Measurements from ENCODE around the gene ADAMTS13. TPM values are rescaled to one million over a fixed set of nuclear protein-coding genes. Genes with fewer than 3 reads are reported as not detected.
A peak's percentile ranks its signal among the peaks of the same experiment; 100 is the strongest.

Gene ADAMTS13
- total RNA-seq, 6 experiments from 2014 or later: 8.1 to 27.7 (median 11.3) TPM

- intact Hi-C loops (cut with DNase I): no loop called here
- Histone ChIP-seq H3K4me3 (no peak overlapping the region), H3K9me3 (no peaks in the 10 kb centered on the region), H3K4me1 (peaks cover 0 to 18% (median 0%) of the 10 kb centered on the region in 4 donors), H3K27ac (no peak overlapping the region), H3K27me3 (no peaks in the 10 kb centered on the region), H3K36me3 (peaks cover 0 to 3% (median 0%) of the 10 kb centered on the region in 4 donors)
- no CpG with 5 or more reads among the region's 27 CpGs for WGBS (ENCODE audit: insufficient coverage, low coverage, low lambda C conversion rate, missing lambda C conversion rate)
- TF ChIP-seq POLR2A (IDR thresholded peaks at IDR 0.05) (no peak), CTCF (IDR thresholded peaks at IDR 0.05) (no peak)
- DNase-seq (no peak), ATAC-seq (no peak)
Observed at GRCh38 chr9:133475292-133476012, 53.3 kb downstream of the ADAMTS13 start.

GRCh38 chr9:133476036-133476931 is 54.1 kb downstream of the ADAMTS13 start:
- no peaks in the 10 kb centered on the region for H3K27me3 ChIP-seq
- peaks cover 0 to 16% (median 0%) of the 10 kb centered on the region in 4 donors for H3K4me1 ChIP-seq
- H3K36me3 ChIP-seq: peaks cover 0 to 3% (median 0%) of the 10 kb centered on the region in 4 donors
- no peak for TF ChIP-seq CTCF (IDR thresholded peaks at IDR 0.05)
- TF ChIP-seq POLR2A (IDR thresholded peaks at IDR 0.05): no peak
- peak in 2 of 4 donors; percentile 8 to 22 for ATAC-seq
- no peaks in the 10 kb centered on the region for H3K9me3 ChIP-seq
- DNase-seq: no peak
- WGBS (ENCODE audit: insufficient coverage, low coverage, low lambda C conversion rate, missing lambda C conversion rate): 26% methylated on average over 7 of the region's 27 CpGs
- intact Hi-C loops (cut with DNase I): no loop called here
- no peak overlapping the region for H3K27ac ChIP-seq
- no peak overlapping the region for H3K4me3 ChIP-seq

- WGBS (ENCODE audit: insufficient coverage, low coverage, low lambda C conversion rate, missing lambda C conversion rate): no CpG with 5 or more reads among the region's 21 CpGs
- Histone ChIP-seq H3K4me1 (peaks cover 0 to 12% (median 0%) of the 10 kb centered on the region in 4 donors), H3K4me3 (no peak overlapping the region), H3K9me3 (no peaks in the 10 kb centered on the region), H3K27me3 (no peaks in the 10 kb centered on the region), H3K27ac (no peak overlapping the region), H3K36me3 (peaks cover 0 to 3% (median 0%) of the 10 kb centered on the region in 4 donors)
- DNase-seq (no peak), ATAC-seq (no peak)
- TF ChIP-seq POLR2A (IDR thresholded peaks at IDR 0.05) (no peak), CTCF (IDR thresholded peaks at IDR 0.05) (no peak)
- intact Hi-C loops (cut with DNase I): no loop called here
Observed at GRCh38 chr9:133476941-133477340, 54.8 kb downstream of the ADAMTS13 start.

DNA sequence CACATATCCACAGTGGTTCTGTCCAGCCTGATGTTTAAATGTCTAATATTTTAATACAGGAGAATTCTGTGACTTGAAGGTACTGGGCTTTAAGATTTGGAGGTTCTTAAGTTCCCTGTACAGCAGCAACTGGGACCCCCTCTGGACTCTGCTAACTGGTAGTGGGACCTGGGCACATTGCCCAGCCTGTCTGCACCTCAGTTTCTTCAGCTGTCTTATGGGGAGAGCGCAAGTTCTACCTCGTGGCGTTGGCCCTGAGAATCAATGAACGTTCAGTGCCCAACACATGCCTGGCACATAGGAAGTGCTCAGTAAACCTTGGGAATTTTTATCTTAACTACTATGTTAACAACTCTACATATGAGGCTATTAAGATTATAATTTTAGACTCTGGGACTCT is 55.3 kb downstream of the ADAMTS13 start:
- H3K4me3 ChIP-seq: no peak overlapping the region
- no peaks in the 10 kb centered on the region for H3K27me3 ChIP-seq
- no peak for ATAC-seq
- whole genome bisulfite sequencing (ENCODE audit: insufficient coverage, low coverage, low lambda C conversion rate, missing lambda C conversion rate): 61% methylated on average over 3 of the region's 4 CpGs
- intact Hi-C loops (cut with DNase I): no loop called here
- peaks cover 0 to 3% (median 0%) of the 10 kb centered on the region in 4 donors for H3K36me3 ChIP-seq
- TF ChIP-seq CTCF (IDR thresholded peaks at IDR 0.05) (no peak), POLR2A (IDR thresholded peaks at IDR 0.05) (no peak)
- H3K4me1 ChIP-seq: peaks cover 0 to 12% (median 0%) of the 10 kb centered on the region in 4 donors
- no peaks in the 10 kb centered on the region for H3K9me3 ChIP-seq
- H3K27ac ChIP-seq: no peak overlapping the region
- no peak for DNase-seq
